GM12801 (cell line): ENCODE results near the gene FES.

Source experiments
- CTCF ChIP-seq: IDR thresholded peaks from one replicate; pipeline ENCODE4 v1.5.1; 2011; ENCODE audit warnings: control low read depth; ENCODE audit not compliant: insufficient read length; ENCODE audit errors: extremely low read depth

Gene FES

GRCh38 chr15:90857337-90857736 lies 27.0 kb upstream of the FES start:
- TF ChIP-seq CTCF: no peak

GRCh38 chr15:90857883-90858443 lies 26.3 kb upstream of the FES start:
- TF ChIP-seq CTCF: no peak

- TF ChIP-seq CTCF: no peak
Observed at GRCh38 chr15:90859234-90860131, 24.8 kb upstream of the FES start.

- no peak for TF ChIP-seq CTCF
Observed at GRCh38 chr15:90860450-90860849, 23.9 kb upstream of the FES start.

GRCh38 chr15:90860942-90861675 lies 23.2 kb upstream of the FES start:
- no peak for TF ChIP-seq CTCF

- no peak for TF ChIP-seq CTCF
Observed at GRCh38 chr15:90862487-90862886, 21.8 kb upstream of the FES start.
